ENCODE results near the gene COL1A1. TPM values are rescaled to one million over a fixed set of nuclear protein-coding genes. Genes with fewer than 3 reads are reported as not detected.

The COL1A1 gene
- total and polyA plus RNA-seq, 8 donors, result 9.0 to 875 (median 20.9) TPM

- Histone ChIP-seq H3K4me1 (peaks cover 0 to 12% (median 5%) of the 10 kb centered on the region in 3 donors), H3K27ac (no peak overlapping the region), H3K27me3 (no peaks in the 10 kb centered on the region), H3K9me3 (no peaks in the 10 kb centered on the region), H3K36me3 (no peaks in the 10 kb centered on the region), H3K4me3 (no peak overlapping the region)
- DNase-seq (peak in 1 of 6 donors; percentile 15), ATAC-seq (no peak), FAIRE-seq (no peak)
- TF ChIP-seq CTCF (IDR thresholded peaks at IDR 0.05), result no peak
- intact Hi-C loops (cut with DNase I), result no loop called here
- 80 to 96% methylated on average over 4 of the region's 4 CpGs for WGBS, 2 donors
These were observed 21.3 kb downstream of the COL1A1 start for GRCh38 chr17:50180111-50180510.

GRCh38 chr17:50177983-50178834 is 23.2 kb downstream of the COL1A1 start:
- TF ChIP-seq CTCF (IDR thresholded peaks at IDR 0.05), result peak in 3 of 4 donors; percentile 17 to 38 (median 20)
- H3K9me3 ChIP-seq, result no peaks in the 10 kb centered on the region
- intact Hi-C loops (cut with DNase I), result no loop called here
- no peaks in the 10 kb centered on the region for H3K27me3 ChIP-seq
- ATAC-seq (peak; percentile 91 to 94 (median 93)), FAIRE-seq (no peak), DNase-seq (peak; percentile 81 to 92 (median 86))
- 4 to 5% methylated on average over 19 to 22 of the region's 22 CpGs for WGBS, 2 donors
- H3K4me1 ChIP-seq, result peaks cover 0 to 12% (median 5%) of the 10 kb centered on the region in 3 donors
- H3K4me3 ChIP-seq, result peak overlapping the region in 1 of 4 donors; percentile 13
- no peaks in the 10 kb centered on the region for H3K36me3 ChIP-seq
- peak overlapping the region; percentile 52 to 84 (median 68) for H3K27ac ChIP-seq

- FAIRE-seq, result no peak
These were observed 24.0 kb downstream of the COL1A1 start for GRCh38 chr17:50177476-50177875.

GRCh38 chr17:50176559-50177357 is 24.7 kb downstream of the COL1A1 start:
- Histone ChIP-seq H3K36me3 (no peaks in the 10 kb centered on the region), H3K4me3 (no peak overlapping the region), H3K9me3 (no peaks in the 10 kb centered on the region), H3K27me3 (no peaks in the 10 kb centered on the region), H3K27ac (no peak overlapping the region), H3K4me1 (peaks cover 0 to 12% (median 5%) of the 10 kb centered on the region in 3 donors)
- intact Hi-C loops (cut with DNase I), result no loop called here
- no peak for ATAC-seq
- no peak for FAIRE-seq
- peak in 1 of 6 donors; percentile 27 for DNase-seq
- WGBS, 2 donors, result 93 to 96% methylated on average over 19 to 20 of the region's 20 CpGs
- no peak for TF ChIP-seq CTCF (IDR thresholded peaks at IDR 0.05)

More at GRCh38 chr17:50177476-50177875, 24.0 kb downstream of the COL1A1 start:
- ATAC-seq (no peak), DNase-seq (peak in 1 of 6 donors; percentile 14)
- no peaks in the 10 kb centered on the region for H3K9me3 ChIP-seq
- peak overlapping the region; percentile 52 to 84 (median 68) for H3K27ac ChIP-seq
- peaks cover 0 to 12% (median 5%) of the 10 kb centered on the region in 3 donors for H3K4me1 ChIP-seq
- H3K4me3 ChIP-seq, result no peak overlapping the region
- TF ChIP-seq CTCF (IDR thresholded peaks at IDR 0.05), result no peak
- H3K36me3 ChIP-seq, result no peaks in the 10 kb centered on the region
- WGBS, 2 donors, result 91 to 94% methylated on average over 10 of the region's 10 CpGs
- intact Hi-C loops (cut with DNase I), result no loop called here
- H3K27me3 ChIP-seq, result no peaks in the 10 kb centered on the region

All from pancreas (tissue), 10 donors.